GM21619 (cell line): ENCODE data around the gene UMODL1.

Experiments used
- ATAC-seq: cut with Tn5 transposase; IDR thresholded peaks from one replicate; pipeline ENCODE4 v1.9.1; 2021; ENCODE audit not compliant: unreplicated experiment

Gene UMODL1

DNA sequence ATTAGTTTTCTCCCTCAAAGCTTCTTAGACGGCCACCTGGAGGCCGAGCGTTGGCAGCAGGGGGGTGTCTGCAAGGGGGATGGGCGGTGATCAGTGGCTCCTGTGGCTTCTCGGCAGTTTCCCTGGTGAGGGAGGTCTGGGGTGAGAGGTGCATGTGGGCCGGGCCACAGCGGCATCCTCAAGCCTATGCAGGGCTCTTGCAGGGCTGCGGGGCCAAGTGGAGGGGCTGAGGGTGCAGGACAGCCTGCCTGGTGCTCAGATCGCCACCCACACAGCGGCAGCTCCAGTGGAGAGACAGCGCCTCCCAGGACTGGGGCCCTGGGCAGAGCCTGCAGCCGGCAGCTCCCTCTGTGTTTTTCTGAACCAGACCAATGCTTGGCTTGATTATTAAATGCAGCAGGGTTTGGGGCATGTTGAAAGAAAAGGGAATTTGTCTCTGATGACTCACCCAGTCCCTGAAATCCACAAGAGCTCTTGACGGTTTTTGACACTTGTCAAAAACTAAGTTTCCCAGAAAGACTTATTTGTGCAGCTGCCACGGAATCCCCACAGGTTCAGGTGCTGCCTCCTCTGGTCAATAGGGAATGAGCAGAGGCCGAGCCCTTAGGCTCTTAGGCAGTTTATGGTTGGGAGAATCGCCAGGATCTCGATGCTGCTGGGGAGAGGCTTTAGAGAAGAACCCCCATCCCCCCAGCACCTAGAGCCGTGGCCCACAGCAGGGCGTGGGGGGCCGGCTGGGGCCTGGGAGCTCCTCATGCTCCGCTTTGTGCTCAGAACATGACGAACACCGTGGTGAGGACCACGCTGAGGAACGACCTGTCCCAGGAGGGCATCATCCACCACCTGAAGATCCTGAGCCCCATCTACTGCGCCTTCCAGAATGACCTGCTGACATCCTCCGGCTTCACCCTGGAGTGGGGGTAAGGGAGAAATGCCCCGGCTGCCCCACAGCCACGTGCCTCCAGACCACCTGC, 54.7 kb downstream of the UMODL1 start:
- no peak for ATAC-seq

DNA sequence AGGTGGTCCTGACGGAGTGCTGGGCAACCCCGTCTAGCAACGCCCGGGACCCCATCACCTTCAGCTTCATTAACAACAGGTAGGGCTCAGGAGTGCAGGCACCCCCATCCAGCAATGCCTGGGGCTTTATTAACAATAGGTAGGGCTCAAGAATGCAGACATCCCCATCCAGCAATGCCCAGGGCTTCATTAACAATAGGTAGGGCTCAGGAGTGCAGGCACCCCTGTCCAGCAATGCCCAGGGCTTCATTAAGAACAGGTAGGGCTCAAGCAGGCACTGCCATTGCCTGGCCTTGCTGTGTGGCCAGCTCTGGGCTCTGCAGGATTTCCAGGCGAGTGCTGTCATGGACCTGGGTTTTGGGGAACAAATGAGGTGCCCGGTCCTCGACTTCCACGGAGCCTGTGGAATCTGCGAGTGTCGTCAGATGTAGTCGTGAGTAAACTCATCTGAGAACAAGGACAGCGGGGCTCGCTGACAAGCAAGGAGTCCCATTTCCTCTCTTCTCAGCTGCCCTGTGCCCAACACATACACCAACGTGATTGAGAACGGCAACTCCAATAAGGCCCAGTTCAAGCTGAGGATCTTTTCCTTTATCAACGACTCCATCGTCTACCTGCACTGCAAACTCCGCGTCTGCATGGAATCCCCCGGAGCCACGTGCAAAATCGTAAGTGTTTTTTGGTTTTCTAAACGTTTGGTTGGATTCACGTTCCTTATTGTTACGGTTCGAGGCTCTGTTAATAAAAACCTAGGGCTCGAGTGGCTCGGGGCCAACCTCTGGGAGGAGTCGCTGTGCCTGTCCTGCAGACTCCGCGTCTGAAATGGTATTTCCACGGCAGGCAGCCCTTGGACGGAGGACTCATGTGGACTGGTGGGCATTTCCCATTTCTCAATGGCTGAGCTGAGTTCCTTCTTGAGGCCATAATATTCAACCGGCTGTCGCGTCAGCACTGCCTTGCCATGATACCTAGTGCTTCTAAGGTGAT, 56.3 kb downstream of the UMODL1 start:
- ATAC-seq = no peak

GRCh38 chr21:42129300-42130266, 58.5 kb downstream of the UMODL1 start:
- no peak for ATAC-seq

DNA sequence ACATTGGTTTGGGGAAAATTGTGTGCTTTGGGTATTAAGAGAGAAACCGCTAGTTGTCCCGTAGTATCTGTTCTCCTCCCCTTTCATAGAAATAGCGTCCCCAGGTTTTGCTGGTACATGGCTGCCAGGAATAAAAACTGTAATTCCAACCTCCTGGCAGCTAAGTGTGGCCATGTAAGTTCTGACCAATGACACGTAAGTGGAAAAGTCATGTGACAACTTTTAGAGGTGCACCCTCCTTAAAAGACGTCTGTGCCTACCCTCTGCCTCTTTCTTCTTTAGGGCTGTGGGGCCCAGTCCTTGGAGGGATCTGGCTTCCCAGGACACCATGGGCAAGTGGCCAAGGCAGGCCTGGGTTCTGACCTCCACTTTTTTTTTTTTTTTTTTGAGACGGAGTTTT, 59.3 kb downstream of the UMODL1 start:
- no peak for ATAC-seq

DNA sequence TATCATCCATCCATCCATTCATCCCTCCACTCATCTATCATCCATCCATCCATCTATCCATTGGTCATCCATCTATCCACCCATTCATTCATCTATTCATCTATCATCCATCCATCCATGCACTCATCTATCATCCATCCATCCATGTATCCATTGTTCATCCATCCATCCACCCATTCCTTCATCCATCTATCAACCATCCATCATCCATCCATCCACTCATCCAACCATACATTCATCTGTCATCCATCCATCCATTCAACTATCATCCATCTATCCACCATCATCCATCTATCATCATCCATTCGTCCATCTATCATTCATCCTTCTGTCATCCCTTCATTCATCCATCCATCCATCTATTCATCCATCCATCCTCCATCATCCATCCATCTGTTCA, 61.1 kb downstream of the UMODL1 start:
- no peak for ATAC-seq

DNA sequence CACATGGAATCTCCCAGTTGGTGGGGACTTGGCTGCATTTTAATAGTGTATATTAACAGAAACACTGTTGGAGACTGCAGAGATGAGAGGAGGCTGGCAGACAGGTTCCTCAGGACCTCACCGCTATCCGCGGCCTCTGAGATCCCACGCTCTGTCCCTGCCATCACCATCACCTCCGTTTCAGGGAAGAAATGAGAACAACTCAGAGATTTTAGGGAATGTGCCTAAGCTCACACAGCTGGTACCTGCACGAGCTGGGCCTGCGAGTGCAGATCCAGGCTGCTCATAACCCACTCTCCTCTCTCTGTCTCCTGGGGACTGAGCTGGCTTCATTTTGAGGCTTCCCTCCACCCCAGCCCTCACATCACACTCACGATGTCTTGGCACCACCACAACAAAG, 62.0 kb downstream of the UMODL1 start:
- no peak for ATAC-seq

DNA sequence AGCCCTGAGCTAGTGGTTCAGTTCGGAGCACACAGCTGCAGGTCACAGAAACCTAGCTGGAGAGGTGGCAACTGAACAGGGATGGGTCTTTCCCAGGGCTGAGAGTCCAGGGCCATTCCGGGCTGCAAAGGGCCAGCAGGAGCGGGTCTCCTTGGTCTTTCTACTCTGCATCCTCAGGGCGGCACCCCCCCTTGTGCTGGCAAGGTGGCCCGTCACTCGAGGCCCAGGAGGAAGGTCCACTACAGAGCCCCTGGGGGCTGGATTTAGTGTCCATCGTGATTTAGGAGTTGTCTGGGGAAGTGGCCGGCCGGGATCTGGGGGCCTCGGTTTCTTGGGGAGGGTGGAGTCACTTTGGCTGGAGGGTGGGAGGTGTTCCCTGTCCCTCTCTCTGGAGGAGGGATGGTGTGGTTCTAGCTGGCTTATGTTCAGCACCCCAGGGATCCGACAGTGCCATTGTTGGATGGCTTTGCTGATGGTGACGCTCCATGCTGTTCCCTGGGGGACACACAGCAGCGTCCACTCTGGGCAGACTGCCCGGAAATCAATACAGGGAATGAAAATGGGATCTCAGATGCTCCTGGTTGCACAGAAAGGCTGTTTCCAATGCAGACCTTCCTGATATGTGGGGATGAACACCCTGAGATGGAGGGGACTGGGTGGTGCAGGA, 64.4 kb downstream of the UMODL1 start:
- ATAC-seq = no peak

- ATAC-seq = no peak
Measured at GRCh38 chr21:42137191-42137904, 66.2 kb downstream of the UMODL1 start.

- no peak for ATAC-seq
Measured at GRCh38 chr21:42140196-42140934, 69.2 kb downstream of the UMODL1 start.

DNA sequence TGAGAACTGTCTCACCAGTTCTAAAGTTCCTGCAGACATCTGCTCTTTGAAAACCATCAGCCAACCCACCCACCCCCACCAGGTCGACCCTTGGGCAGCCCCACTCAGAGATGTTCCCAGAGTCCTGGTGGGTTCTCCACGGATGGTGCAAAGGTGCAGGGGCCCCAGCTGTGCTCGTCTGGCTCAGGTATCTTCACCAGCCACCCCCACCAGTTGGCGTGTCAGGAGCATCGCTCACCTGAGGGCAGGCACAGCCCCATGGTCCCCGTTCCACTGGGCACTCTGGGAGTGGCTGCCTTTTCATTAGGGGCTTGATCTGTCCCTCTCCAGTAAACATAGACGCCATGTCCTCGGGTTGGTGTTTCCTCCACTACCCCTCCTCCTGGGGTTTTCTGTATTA, 70.5 kb downstream of the UMODL1 start:
- no peak for ATAC-seq

DNA sequence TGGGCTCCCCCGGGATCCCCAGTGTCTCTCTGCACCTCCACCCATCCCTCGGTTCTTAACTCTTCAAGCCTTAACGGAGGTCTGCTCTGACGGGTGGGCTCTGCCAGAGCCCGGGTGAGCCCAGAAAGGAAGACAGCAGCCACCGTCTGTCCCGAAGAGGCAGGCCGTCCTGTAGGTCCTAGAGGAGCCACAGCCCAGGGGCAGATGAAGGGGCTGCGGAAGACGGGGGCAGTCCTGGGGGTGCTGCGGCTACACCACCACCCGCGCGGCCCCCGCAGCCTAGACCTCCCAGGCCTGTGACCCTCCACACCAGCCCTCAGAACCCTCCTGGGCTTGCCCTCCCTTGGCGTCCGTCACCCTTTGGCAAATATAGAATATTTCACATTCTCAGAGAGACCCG, 71.0 kb downstream of the UMODL1 start:
- no peak for ATAC-seq

DNA sequence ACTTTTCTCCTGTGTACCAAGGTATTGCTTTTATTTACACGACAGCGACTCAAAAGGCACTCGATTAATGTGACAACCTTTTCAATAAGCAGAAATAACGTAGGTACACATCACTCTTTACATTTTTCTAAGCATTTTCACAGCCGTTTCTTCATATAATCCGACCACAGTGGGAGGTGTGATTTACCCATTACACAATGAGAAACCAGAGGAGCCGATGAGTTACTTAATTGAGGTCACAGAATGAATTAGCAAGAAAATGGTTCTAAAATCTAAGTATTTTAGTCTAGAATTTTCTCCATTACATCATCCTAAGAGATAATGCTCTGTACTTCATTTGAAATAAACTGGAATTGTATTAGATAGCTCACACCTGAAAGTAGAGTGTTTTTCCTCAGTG, 71.5 kb downstream of the UMODL1 start:
- no peak for ATAC-seq

DNA sequence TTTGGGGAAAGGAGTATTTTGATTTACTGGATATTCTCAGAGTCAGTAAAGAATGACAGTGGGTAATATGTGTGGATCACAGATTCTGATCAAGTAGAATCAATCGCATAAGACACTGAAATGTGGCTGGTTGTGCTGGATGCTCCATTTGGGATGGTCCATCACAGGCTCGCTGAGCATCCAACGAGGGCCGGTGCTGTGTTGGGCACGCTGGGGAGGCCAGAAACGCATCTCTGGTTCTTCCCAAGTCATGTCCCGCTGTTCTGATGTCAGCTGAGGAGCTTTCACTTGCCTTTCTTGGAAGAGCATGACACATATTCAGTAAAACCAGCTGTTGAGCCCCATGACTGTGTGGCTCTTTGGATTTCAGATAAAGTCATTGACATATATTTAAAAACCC, 72.0 kb downstream of the UMODL1 start:
- no peak for ATAC-seq

DNA sequence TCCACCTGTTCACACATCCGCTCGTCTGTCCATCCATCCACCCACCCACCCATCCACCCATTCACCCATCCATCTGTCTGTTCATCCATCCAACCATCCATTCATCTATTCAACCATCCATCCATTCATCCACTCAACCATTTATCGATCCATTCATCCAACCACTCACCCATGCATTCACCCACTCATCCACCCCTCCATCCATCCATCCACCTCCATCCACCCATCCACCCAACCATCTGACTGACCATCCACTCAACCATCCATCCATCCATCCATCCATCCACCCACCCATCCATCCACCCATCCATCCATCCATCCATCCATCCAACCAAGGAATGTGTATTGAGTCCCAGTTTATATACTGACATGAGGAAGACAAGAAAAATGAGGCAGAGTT, 73.1 kb downstream of the UMODL1 start:
- ATAC-seq = no peak

- ATAC-seq = no peak
Measured at GRCh38 chr21:42144679-42145568, 73.8 kb downstream of the UMODL1 start.

- ATAC-seq = no peak
Measured at GRCh38 chr21:42145569-42146272, 74.6 kb downstream of the UMODL1 start.

- no peak for ATAC-seq
Measured at GRCh38 chr21:42146273-42146805, 75.2 kb downstream of the UMODL1 start.
